Urinary bladder (tissue), 4 donors: ENCODE measurements around the gene MOV10L1. TPM values are rescaled to one million over a fixed set of nuclear protein-coding genes. Genes with fewer than 3 reads are reported as not detected.
"Not testable (repeated sequence)": the region's sequence is repeated elsewhere in the genome, so short reads cannot be mapped to it uniquely, and the experiment has no call there.

Source experiments
- DNase-seq: peaks from one replicate; pipeline ENCODE4 v3.0.0-alpha.2; 2015; ENCODE audit errors: extremely low spot score
- H3K27ac ChIP-seq: one replicate; pipeline ENCODE4 v1.5.1; 2013; ENCODE audit warnings: low read depth, mild to moderate bottlenecking, moderate library complexity
- H3K36me3 ChIP-seq: one replicate; pipeline ENCODE4 v1.6.1; 2013; ENCODE audit warnings: mild to moderate bottlenecking, moderate library complexity; ENCODE audit not compliant: insufficient read depth
- H3K4me1 ChIP-seq: one replicate; pipeline ENCODE4 v1.6.1; 2013; ENCODE audit warnings: mild to moderate bottlenecking, moderate library complexity; ENCODE audit not compliant: insufficient read depth
- H3K4me3 ChIP-seq: one replicate; pipeline ENCODE4 v1.5.1; 2013; ENCODE audit warnings: low read depth, low read length
- WGBS: extraction: QIAGEN DNeasy Blood & Tissue Kit; methylation state at CpG from one replicate; pipeline ENCODE4 v1.1.7; 2013; 5-methylcytosine and 5-hydroxymethylcytosine counted together
- polyA plus RNA-seq: library from polyadenylated mRNA; stranded (reverse); fragments of 200-250 nt; gene quantifications from one replicate; pipeline ENCODE4 v1.2.3, GENCODE V29; 2013
- total RNA-seq: library from RNA; depleted of rRNA; stranded (reverse); fragments of >200 nt; gene quantifications from one replicate; pipeline ENCODE4 v1.2.3, GENCODE V29; 2014
- donor health status: healthy with polysubstance abuse.
- donor health status: healthy.

MOV10L1 gene
- total and polyA plus RNA-seq, 2 donors = 0.33 to 9.7 TPM

DNA sequence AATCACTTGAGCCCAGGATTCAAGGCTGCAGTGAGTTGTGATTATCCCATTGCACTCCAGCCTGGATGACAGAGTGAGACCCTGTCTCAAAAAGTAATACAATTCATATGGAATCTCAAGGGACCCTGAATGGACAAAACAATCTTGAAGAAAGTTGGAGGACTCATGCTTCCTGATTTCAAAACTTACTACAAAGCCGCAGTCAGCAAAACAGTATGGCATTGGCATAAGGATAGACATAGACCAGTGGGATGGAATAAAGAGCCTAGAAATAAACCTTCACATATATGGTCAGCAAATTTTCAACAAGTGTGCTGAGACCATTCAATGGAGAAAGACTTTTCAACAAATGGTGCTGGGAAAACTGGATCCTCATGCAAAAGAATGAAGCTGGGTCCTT lies 113.5 kb downstream of the MOV10L1 start:
- 99% methylated on average over 1 of the region's 1 CpG for WGBS
- peaks cover 2% of the 10 kb centered on the region for H3K36me3 ChIP-seq
- no peaks in the 10 kb centered on the region for H3K4me1 ChIP-seq
- no peak for DNase-seq
- H3K4me3 ChIP-seq = no peak overlapping the region
- no peak overlapping the region for H3K27ac ChIP-seq

DNA sequence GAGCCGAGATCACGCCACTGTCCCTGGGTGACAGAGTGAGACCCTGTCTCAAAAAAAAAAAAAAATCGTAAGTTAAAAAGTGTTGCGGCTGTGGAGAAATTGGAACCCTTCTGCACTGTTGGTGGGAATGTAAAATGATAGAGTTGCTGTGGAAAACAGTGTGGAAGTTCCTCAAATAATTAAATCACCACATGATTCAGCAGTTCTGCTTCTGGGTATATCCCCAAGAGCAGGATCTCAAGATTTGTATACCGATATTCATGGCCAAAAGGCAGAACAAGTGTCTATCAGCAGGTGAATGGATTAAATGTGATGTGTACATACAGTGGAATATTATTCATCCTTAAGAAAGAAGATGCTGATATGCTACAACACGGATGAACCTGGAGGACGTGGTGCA lies 114.8 kb downstream of the MOV10L1 start:
- no peak for DNase-seq
- no peaks in the 10 kb centered on the region for H3K4me1 ChIP-seq
- H3K27ac ChIP-seq = no peak overlapping the region
- no peaks in the 10 kb centered on the region for H3K36me3 ChIP-seq
- WGBS = 93% methylated on average over 7 of the region's 7 CpGs
- no peak overlapping the region for H3K4me3 ChIP-seq

DNA sequence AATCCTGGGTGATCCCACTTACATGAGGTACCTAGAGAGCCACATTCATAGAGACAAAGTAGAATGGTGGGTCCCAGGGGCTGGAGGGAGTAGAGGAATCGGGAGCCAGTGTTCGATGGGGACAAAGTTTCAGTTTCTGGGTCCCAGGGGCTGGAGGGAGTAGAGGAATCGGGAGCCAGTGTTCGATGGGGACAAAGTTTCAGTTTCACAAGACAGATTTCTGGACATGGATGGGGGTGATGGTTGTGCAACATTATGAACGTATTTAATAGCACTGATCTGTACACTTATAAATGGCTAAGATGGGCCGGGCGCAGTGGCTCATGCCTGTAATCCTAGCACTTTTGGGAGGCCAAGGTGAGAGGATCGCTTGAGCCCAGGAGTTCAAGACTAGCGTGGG lies 115.2 kb downstream of the MOV10L1 start:
- not testable (repeated sequence) for H3K4me3 ChIP-seq, DNase-seq, H3K4me1 ChIP-seq, H3K27ac ChIP-seq, H3K36me3 ChIP-seq
- WGBS = 89% methylated on average over 9 of the region's 9 CpGs

DNA sequence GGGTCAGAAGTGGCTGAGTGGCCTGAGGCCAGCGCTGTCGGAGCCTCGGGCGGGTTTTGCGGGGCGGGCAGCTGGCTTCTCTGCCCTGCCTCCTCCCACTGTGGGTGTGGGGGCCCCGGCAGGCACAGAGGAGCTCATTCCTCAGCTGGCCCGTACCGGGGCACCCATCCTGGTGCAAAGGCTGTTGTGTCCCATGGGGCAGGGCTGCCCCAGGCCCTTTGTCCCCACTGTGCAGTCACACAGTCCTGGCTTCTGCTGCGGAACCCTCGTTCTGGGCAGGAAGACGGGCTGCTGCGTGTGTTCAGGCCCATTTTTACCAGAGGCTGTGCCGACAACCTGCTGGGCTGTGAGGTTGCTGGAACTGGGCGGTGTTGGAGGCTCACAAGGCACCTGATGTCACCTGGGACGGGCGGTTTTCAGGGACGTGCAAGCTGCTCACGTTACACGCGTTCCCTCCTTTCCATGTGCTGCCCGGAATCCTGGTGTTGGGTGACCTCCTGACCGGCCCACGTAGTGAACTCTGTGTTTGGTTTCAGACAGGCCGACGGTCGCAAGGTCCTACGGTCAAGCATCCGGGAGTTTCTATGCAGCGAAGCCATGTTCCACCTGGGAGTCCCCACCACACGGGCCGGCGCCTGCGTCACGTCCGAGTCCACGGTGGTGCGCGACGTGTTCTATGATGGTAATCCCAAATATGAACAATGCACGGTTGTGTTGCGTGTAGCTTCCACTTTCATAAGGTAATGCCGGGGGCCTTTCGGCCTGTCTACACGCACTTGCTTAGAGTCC lies 116.2 kb downstream of the MOV10L1 start:
- Histone ChIP-seq H3K4me3 (no peak overlapping the region), H3K4me1 (no peaks in the 10 kb centered on the region), H3K36me3 (no peaks in the 10 kb centered on the region), H3K27ac (no peak overlapping the region)
- no peak for DNase-seq
- WGBS = 90% methylated on average over 45 of the region's 45 CpGs

DNA sequence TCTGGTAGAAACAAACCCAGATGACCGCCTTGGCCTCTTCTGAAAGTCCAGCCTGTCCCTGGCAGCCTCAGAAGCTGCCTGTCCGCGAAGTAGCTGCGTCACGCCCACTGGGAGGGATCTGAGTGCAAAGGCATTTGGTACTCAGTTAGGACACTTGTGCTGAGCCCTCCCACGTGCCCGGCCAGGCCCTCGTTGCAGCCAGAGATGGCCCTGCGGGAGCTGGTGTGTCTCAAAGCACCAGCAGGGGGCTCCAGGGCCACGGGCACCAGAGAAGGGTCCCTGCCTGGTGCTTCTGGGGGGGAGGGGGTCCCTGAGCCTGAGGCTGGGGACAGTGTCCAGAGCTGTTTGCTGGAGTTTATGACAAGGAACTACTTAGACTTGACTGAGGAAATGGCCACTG lies 116.8 kb downstream of the MOV10L1 start:
- no peaks in the 10 kb centered on the region for H3K36me3 ChIP-seq
- 36% methylated on average over 10 of the region's 10 CpGs for WGBS
- H3K4me1 ChIP-seq = no peaks in the 10 kb centered on the region
- H3K27ac ChIP-seq = no peak overlapping the region
- no peak overlapping the region for H3K4me3 ChIP-seq
- no peak for DNase-seq

DNA sequence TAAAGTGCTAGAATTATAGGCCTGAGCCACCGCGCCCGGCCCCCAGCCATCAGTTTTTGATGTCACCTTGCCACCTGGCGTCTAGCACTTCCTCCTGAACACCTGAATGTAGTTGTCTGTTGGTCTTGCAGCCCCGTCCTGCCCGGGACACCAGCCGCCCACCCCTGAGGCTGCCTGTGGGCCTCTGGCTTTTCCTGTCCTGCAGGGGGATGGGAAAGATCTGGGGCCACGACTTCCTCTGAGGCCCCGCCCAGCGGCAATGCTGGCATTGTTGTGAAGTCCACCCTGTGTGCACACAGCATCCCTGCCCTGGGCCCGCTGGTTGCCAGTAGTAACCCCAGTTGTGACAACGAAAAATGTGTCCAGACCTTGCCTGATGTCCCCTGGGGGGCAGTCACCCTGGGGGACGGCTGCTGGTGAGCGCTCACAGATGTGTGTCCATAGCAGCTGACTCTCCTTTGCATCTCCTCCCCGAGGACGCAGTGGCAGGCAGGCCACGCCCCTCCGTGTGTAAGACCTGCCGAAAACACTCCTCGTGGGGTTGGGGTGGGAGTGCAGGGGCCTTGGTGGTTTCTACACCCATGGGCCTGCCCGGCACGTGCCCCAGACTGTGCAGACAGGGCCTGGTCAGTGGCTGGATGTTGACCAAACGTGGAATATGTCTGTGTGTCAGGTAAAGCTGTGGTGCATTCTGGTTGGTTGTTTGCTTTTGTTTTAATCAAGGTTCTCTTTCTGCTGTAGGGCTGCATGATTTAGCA lies 117.8 kb downstream of the MOV10L1 start:
- Histone ChIP-seq H3K27ac (no peak overlapping the region), H3K4me1 (no peaks in the 10 kb centered on the region), H3K36me3 (no peaks in the 10 kb centered on the region), H3K4me3 (no peak overlapping the region)
- DNase-seq = no peak
- 72% methylated on average over 23 of the region's 23 CpGs for WGBS

DNA sequence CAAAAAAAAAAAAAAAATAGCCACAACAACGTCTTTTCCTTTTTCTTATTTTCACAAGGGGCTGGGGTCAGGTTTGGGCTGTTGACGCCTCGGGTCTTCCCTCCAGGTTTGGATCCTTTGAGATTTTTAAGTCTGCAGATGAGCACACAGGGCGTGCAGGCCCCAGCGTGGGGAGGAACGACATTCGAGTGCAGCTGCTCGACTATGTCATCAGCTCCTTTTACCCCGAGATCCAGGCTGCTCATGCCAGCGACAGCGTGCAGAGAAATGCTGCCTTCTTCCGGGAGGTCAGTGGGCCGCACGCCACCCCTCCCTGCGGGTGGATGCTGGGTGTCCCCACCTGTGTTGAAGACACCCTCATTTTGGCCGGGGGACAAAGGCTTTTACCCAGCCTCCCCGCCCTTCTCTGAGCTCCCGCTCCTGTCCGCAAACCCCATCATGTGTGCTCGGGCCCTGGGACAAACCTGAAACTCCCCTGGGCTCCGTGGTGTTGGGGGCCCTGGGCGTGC lies 118.7 kb downstream of the MOV10L1 start:
- no peak for DNase-seq
- no peaks in the 10 kb centered on the region for H3K4me1 ChIP-seq
- H3K4me3 ChIP-seq = no peak overlapping the region
- 85% methylated on average over 22 of the region's 22 CpGs for WGBS
- no peak overlapping the region for H3K27ac ChIP-seq
- H3K36me3 ChIP-seq = no peaks in the 10 kb centered on the region

DNA sequence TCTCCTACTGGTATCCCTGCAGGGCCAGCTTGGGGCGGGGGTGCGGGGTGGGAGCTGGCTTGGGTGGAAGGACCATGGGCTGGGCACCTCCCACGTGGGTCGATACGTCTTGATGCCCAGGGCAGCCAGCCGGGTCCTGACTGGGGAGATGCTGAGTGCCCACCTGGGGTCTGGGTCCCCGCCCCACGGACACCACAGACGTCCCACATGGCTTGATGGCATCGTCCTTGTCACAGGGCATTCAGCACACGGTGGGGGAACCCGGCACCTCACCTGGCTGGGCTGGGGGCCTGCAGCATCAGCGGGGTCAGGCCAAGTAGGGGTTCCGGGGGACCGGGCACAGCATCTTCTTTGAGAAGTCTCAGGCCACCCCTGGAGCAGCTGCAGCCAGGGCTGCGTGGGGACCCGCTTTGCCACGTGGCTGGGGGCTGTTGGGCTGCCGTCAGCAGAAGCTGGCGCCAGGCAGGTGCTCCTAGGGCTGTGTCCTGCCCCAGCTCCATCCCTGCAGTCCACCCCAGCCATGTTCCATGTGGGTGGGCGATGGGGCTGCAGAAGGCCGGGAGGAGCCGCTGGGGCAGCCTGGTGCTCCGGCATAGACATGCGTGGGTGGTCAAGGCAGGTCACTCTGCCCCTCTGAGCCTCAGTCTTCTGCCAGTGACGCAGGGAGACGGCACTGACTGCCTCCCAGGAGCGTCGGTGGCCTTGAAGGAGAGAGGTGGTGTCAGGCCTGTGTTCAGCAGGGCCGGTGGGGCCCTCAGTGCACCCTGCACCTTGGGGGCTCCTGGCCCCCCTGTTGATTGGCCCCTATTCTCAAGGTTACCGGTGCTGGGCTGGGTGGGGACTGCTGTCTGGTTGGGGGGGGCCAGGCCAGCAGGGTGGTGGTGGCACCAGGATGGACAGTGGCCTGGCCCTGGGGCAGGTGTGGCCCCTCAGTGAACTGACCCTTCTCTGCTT lies 119.4 kb downstream of the MOV10L1 start:
- 82% methylated on average over 31 of the region's 31 CpGs for WGBS
- no peak overlapping the region for H3K27ac ChIP-seq
- no peak overlapping the region for H3K4me3 ChIP-seq
- H3K4me1 ChIP-seq = no peaks in the 10 kb centered on the region
- no peaks in the 10 kb centered on the region for H3K36me3 ChIP-seq
- no peak for DNase-seq

DNA sequence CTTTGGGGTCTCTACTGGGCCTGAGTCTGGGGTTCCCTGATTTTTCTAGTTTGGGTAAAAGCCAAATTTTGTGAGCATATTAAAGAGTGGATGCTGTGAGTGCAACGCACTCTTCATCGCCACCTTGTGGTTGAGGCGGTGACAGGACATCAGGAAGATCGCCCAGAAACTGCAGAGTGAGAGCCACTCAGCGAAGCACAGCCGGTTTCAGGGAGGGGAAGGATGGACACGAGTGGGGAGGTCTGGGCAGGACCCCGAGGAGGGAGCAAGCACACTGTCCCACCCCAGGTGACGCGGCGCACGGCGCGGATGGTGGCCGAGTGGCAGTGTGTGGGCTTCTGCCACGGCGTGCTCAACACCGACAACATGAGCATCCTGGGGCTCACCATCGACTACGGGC lies 120.1 kb downstream of the MOV10L1 start:
- WGBS = 62% methylated on average over 20 of the region's 20 CpGs
- H3K36me3 ChIP-seq = no peaks in the 10 kb centered on the region

DNA sequence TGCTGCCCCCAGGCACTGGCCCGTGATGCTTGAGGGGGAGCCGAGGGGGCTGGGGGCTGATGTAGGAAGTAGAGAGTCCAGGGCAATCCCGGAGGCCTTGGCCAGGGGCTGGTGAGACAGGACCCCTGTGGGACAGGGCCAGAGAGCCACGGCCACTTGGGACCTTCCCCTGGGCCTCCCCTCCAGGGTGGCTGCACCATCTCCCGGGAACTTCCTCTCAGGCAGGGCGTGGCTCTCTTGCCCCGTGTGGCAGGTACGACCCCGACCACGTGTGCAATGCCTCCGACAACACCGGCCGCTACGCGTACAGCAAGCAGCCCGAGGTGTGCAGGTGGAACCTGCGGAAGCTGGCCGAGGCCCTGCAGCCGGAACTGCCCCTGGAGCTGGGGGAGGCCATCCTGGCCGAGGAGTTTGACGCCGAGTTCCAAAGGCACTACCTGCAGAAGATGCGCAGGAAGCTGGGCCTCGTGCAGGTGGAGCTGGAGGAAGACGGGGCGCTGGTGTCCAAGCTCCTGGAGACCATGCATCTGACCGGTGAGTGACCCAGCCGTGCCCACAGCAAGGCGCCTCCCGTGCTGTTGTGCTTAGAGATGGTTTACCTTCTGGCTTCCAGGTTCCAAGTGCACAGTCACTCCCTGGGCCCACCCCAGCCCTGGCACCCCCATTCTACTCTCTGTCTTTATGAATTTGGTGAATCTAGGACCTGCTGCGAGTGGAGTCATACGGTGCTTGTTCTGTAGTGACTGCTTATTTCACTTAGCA lies 120.8 kb downstream of the MOV10L1 start:
- H3K36me3 ChIP-seq = no peaks in the 10 kb centered on the region
- no peak overlapping the region for H3K4me3 ChIP-seq
- DNase-seq = no peak
- no peaks in the 10 kb centered on the region for H3K4me1 ChIP-seq
- H3K27ac ChIP-seq = no peak overlapping the region
- WGBS = 90% methylated on average over 32 of the region's 32 CpGs

More for the DNA sequence above, 120.1 kb downstream of the MOV10L1 start:
- H3K4me1 ChIP-seq = no peaks in the 10 kb centered on the region
- H3K27ac ChIP-seq = no peak overlapping the region
- peak; percentile 28 for DNase-seq
- H3K4me3 ChIP-seq = no peak overlapping the region

DNA sequence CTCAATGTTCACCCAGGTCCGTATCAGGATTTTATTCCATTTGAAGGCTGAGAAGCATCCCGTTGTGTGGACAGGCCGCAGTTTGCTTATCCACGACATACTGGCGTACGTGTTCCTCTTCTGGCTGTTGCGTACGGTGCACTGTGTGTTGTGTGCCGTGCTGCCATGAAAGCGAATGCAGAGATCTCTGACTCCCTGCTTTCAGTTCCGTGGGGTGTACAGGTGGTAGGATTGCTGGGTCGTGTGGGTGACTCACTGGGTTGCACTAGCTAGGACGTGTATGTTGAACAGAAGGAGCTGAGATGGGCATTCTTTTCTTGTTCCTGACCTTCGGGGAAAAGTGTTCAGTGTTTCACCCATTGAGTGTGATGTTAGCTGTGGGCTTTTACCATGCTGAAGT lies 121.3 kb downstream of the MOV10L1 start:
- WGBS = 89% methylated on average over 14 of the region's 14 CpGs
- H3K4me1 ChIP-seq = no peaks in the 10 kb centered on the region
- no peak overlapping the region for H3K4me3 ChIP-seq
- no peaks in the 10 kb centered on the region for H3K36me3 ChIP-seq
- no peak for DNase-seq
- no peak overlapping the region for H3K27ac ChIP-seq
